ENCODE measurements around the gene KIF25. TPM values are rescaled to one million over a fixed set of nuclear protein-coding genes. Genes with fewer than 3 reads are reported as not detected.
"Not testable (repeated sequence)": the region's sequence is repeated elsewhere in the genome, so short reads cannot be mapped to it uniquely, and the experiment has no call there.

The KIF25 gene
- total and polyA plus RNA-seq, 7 donors, result 0.50 to 0.54 TPM; not detected in 5

GRCh38 chr6:167995731-167996151 is 1.7 kb upstream of the KIF25 start:
- Histone ChIP-seq H3K27ac (no peak overlapping the region), H3K9me3 (no peaks in the 10 kb centered on the region), H3K4me1 (no peaks in the 10 kb centered on the region), H3K36me3 (no peaks in the 10 kb centered on the region), H3K27me3 (peaks cover 0 to 28% (median 26%) of the 10 kb centered on the region in 3 donors), H3K4me3 (no peak overlapping the region)
- TF ChIP-seq CTCF (IDR thresholded peaks at IDR 0.05) (no peak), POLR2AphosphoS5 (IDR thresholded peaks at IDR 0.05) (no peak), POLR2A (IDR thresholded peaks at IDR 0.05) (no peak)
- intact Hi-C loops (cut with DNase I), result no loop called here
- WGBS, 2 donors, result 95 to 97% methylated on average over 22 of the region's 22 CpGs
- no peak for DNase-seq

GRCh38 chr6:167996424-167997199 is 859 bp upstream of the KIF25 start:
- no peak for TF ChIP-seq EP300 (IDR thresholded peaks at IDR 0.05)
- TF ChIP-seq POLR2A (IDR thresholded peaks at IDR 0.05), result no peak
- TF ChIP-seq POLR2AphosphoS5 (IDR thresholded peaks at IDR 0.05), result no peak
- Histone ChIP-seq H3K27ac (no peak overlapping the region), H3K9me3 (no peaks in the 10 kb centered on the region), H3K27me3 (peaks cover 0 to 34% (median 31%) of the 10 kb centered on the region in 3 donors), H3K36me3 (no peaks in the 10 kb centered on the region), H3K4me1 (no peaks in the 10 kb centered on the region), H3K4me3 (no peak overlapping the region)
- DNase-seq, result no peak
- WGBS, 2 donors, result 63 to 88% methylated on average over 42 of the region's 43 CpGs
- intact Hi-C loops (cut with DNase I), result no loop called here

GRCh38 chr6:167998215-167998614 is 744 bp downstream of the KIF25 start:
- no peaks in the 10 kb centered on the region for H3K36me3 ChIP-seq
- H3K4me3 ChIP-seq, result no peak overlapping the region
- TF ChIP-seq POLR2A (IDR thresholded peaks at IDR 0.05) (no peak), CTCF (IDR thresholded peaks at IDR 0.05) (no peak), EP300 (IDR thresholded peaks at IDR 0.05) (no peak), POLR2AphosphoS5 (IDR thresholded peaks at IDR 0.05) (no peak)
- no peak overlapping the region for H3K27ac ChIP-seq
- intact Hi-C loops (cut with DNase I), result no loop called here
- H3K9me3 ChIP-seq, result no peaks in the 10 kb centered on the region
- H3K27me3 ChIP-seq, result peaks cover 0 to 34% (median 31%) of the 10 kb centered on the region in 3 donors
- DNase-seq, result no peak
- no peaks in the 10 kb centered on the region for H3K4me1 ChIP-seq
- WGBS, 2 donors, result 81 to 88% methylated on average over 5 of the region's 5 CpGs

- Histone ChIP-seq H3K27ac (no peak overlapping the region), H3K36me3 (no peaks in the 10 kb centered on the region), H3K4me3 (no peak overlapping the region), H3K4me1 (no peaks in the 10 kb centered on the region), H3K9me3 (no peaks in the 10 kb centered on the region), H3K27me3 (peaks cover 0 to 34% (median 31%) of the 10 kb centered on the region in 3 donors)
- TF ChIP-seq CTCF (IDR thresholded peaks at IDR 0.05), result no peak
- TF ChIP-seq POLR2A (IDR thresholded peaks at IDR 0.05), result no peak
- no peak for TF ChIP-seq EP300 (IDR thresholded peaks at IDR 0.05)
- DNase-seq, result no peak
- intact Hi-C loops (cut with DNase I), result no loop called here
- 71 to 87% methylated on average over 13 of the region's 13 CpGs for WGBS, 2 donors
Observed at GRCh38 chr6:168000198-168001028, 2.9 kb downstream of the KIF25 start.

GRCh38 chr6:168001029-168001332 is 3.5 kb downstream of the KIF25 start:
- Histone ChIP-seq H3K36me3 (no peaks in the 10 kb centered on the region), H3K27me3 (peaks cover 0 to 34% (median 31%) of the 10 kb centered on the region in 3 donors), H3K27ac (no peak overlapping the region), H3K4me3 (no peak overlapping the region), H3K4me1 (no peaks in the 10 kb centered on the region), H3K9me3 (no peaks in the 10 kb centered on the region)
- no peak for DNase-seq
- intact Hi-C loops (cut with DNase I), result no loop called here
- 88 to 95% methylated on average over 10 of the region's 10 CpGs for WGBS, 2 donors
- no peak for TF ChIP-seq EP300 (IDR thresholded peaks at IDR 0.05)

GRCh38 chr6:168001514-168001913 is 4.0 kb downstream of the KIF25 start:
- H3K9me3 ChIP-seq; DNase-seq; H3K4me3 ChIP-seq; H3K27ac ChIP-seq; H3K36me3 ChIP-seq; intact Hi-C loops (cut with DNase I); H3K4me1 ChIP-seq: not testable (repeated sequence)
- H3K27me3 ChIP-seq, result peaks cover 0 to 34% (median 31%) of the 10 kb centered on the region in 3 donors
- 86 to 87% methylated on average over 21 of the region's 21 CpGs for WGBS, 2 donors
